ENCODE data around the gene ALAS2.
"Not testable (repeated sequence)": the region's sequence is repeated elsewhere in the genome, so short reads cannot be mapped to it uniquely, and the experiment has no call there.

Gene ALAS2

GRCh38 chrX:55005256-55005655, 25.5 kb downstream of the ALAS2 start:
- H3K9ac ChIP-seq (ENCODE audit: low read length in 2 of 2), result no peak overlapping the region
- H3K9me3 ChIP-seq (ENCODE audit: control insufficient read depth in 2 of 2, low read length in 2 of 2), result no peaks in the 10 kb centered on the region
- H3K4me1 ChIP-seq (ENCODE audit: control insufficient read depth, insufficient read depth, low read length), result peaks cover 6% of the 10 kb centered on the region
- H3K27ac ChIP-seq (ENCODE audit: low read length), result no peak overlapping the region
- H3K27me3 ChIP-seq (ENCODE audit: control insufficient read depth in 1 of 2, insufficient read depth in 2 of 2, low read length in 2 of 2), result peaks cover 0 to 15% of the 10 kb centered on the region in 2 donors
- H3K36me3 ChIP-seq (ENCODE audit: control insufficient read depth in 2 of 2, insufficient read depth in 2 of 2, low read length in 2 of 2), result peaks cover 5 to 20% of the 10 kb centered on the region in 2 donors
- no peak overlapping the region for H3K4me3 ChIP-seq (ENCODE audit: low read length in 2 of 2)

- H3K4me3 ChIP-seq (ENCODE audit: low read length in 2 of 2), result no peak overlapping the region
- H3K9me3 ChIP-seq (ENCODE audit: control insufficient read depth in 2 of 2, low read length in 2 of 2), result no peaks in the 10 kb centered on the region
- H3K27ac ChIP-seq (ENCODE audit: low read length), result no peak overlapping the region
- peaks cover 6% of the 10 kb centered on the region for H3K4me1 ChIP-seq (ENCODE audit: control insufficient read depth, insufficient read depth, low read length)
- peaks cover 0 to 11% of the 10 kb centered on the region in 2 donors for H3K27me3 ChIP-seq (ENCODE audit: control insufficient read depth in 1 of 2, insufficient read depth in 2 of 2, low read length in 2 of 2)
- peaks cover 5 to 20% of the 10 kb centered on the region in 2 donors for H3K36me3 ChIP-seq (ENCODE audit: control insufficient read depth in 2 of 2, insufficient read depth in 2 of 2, low read length in 2 of 2)
- no peak overlapping the region for H3K9ac ChIP-seq (ENCODE audit: low read length in 2 of 2)
Measured at GRCh38 chrX:55004231-55004630, 26.5 kb downstream of the ALAS2 start.

GRCh38 chrX:54999717-55000598, 30.8 kb downstream of the ALAS2 start, which contains the start of gene APEX2:
APEX2 (plus strand) TSS chrX:55000363; CDS start chrX:55000423, 60 bp downstream.
- H3K36me3 ChIP-seq (ENCODE audit: control insufficient read depth in 2 of 2, insufficient read depth in 2 of 2, low read length in 2 of 2), result peaks cover 3 to 13% of the 10 kb centered on the region in 2 donors
- peak within 1 kb of the TSS; percentile 80 for H3K27ac ChIP-seq (ENCODE audit: low read length)
- peaks cover 0 to 8% of the 10 kb centered on the region in 2 donors for H3K27me3 ChIP-seq (ENCODE audit: control insufficient read depth in 1 of 2, insufficient read depth in 2 of 2, low read length in 2 of 2)
- peak within 1 kb of the TSS; percentile 81 for H3K9ac ChIP-seq (ENCODE audit: low read length in 2 of 2)
- no peaks in the 10 kb centered on the region for H3K9me3 ChIP-seq (ENCODE audit: control insufficient read depth in 2 of 2, low read length in 2 of 2)
- H3K4me1 ChIP-seq (ENCODE audit: control insufficient read depth, insufficient read depth, low read length), result peaks cover 4% of the 10 kb centered on the region
- peak within 1 kb of the TSS; percentile 81 to 85 for H3K4me3 ChIP-seq (ENCODE audit: low read length in 2 of 2)

- H3K27me3 ChIP-seq (ENCODE audit: control insufficient read depth in 1 of 2, insufficient read depth in 2 of 2, low read length in 2 of 2), result peaks cover 0 to 12% of the 10 kb centered on the region in 2 donors
- no peak overlapping the region for H3K27ac ChIP-seq (ENCODE audit: low read length)
- no peaks in the 10 kb centered on the region for H3K36me3 ChIP-seq (ENCODE audit: control insufficient read depth in 2 of 2, insufficient read depth in 2 of 2, low read length in 2 of 2)
- no peak overlapping the region for H3K4me3 ChIP-seq (ENCODE audit: low read length in 2 of 2)
- no peaks in the 10 kb centered on the region for H3K4me1 ChIP-seq (ENCODE audit: control insufficient read depth, insufficient read depth, low read length)
- H3K9ac ChIP-seq (ENCODE audit: low read length in 2 of 2), result no peak overlapping the region
- H3K9me3 ChIP-seq (ENCODE audit: control insufficient read depth in 2 of 2, low read length in 2 of 2), result no peaks in the 10 kb centered on the region
Measured at GRCh38 chrX:54995621-54996020, 35.2 kb downstream of the ALAS2 start.

- H3K27ac ChIP-seq (ENCODE audit: low read length), result no peak overlapping the region
Measured at GRCh38 chrX:54994668-54995351, 36.0 kb downstream of the ALAS2 start.

GRCh38 chrX:54994099-54994498, 36.7 kb downstream of the ALAS2 start, which contains the start of gene PFKFB1:
PFKFB1 (minus strand) TSS chrX:54994188; CDS start chrX:54994007, 181 bp downstream.
- no peaks in the 10 kb centered on the region for H3K4me1 ChIP-seq (ENCODE audit: control insufficient read depth, insufficient read depth, low read length)
- H3K27me3 ChIP-seq (ENCODE audit: control insufficient read depth in 1 of 2, insufficient read depth in 2 of 2, low read length in 2 of 2), result peaks cover 0 to 12% of the 10 kb centered on the region in 2 donors
- no peak within 1 kb of the TSS for H3K4me3 ChIP-seq (ENCODE audit: low read length in 2 of 2)
- no peaks in the 10 kb centered on the region for H3K36me3 ChIP-seq (ENCODE audit: control insufficient read depth in 2 of 2, insufficient read depth in 2 of 2, low read length in 2 of 2)
- H3K27ac ChIP-seq (ENCODE audit: low read length), result no peak within 1 kb of the TSS
- H3K9ac ChIP-seq (ENCODE audit: low read length in 2 of 2), result no peak within 1 kb of the TSS
- no peaks in the 10 kb centered on the region for H3K9me3 ChIP-seq (ENCODE audit: control insufficient read depth in 2 of 2, low read length in 2 of 2)

More at GRCh38 chrX:54994668-54995351, 36.0 kb downstream of the ALAS2 start:
- H3K27me3 ChIP-seq (ENCODE audit: control insufficient read depth in 1 of 2, insufficient read depth in 2 of 2, low read length in 2 of 2), result peaks cover 0 to 12% of the 10 kb centered on the region in 2 donors
- no peaks in the 10 kb centered on the region for H3K4me1 ChIP-seq (ENCODE audit: control insufficient read depth, insufficient read depth, low read length)
- no peaks in the 10 kb centered on the region for H3K9me3 ChIP-seq (ENCODE audit: control insufficient read depth in 2 of 2, low read length in 2 of 2)
- no peak overlapping the region for H3K9ac ChIP-seq (ENCODE audit: low read length in 2 of 2)
- no peak overlapping the region for H3K4me3 ChIP-seq (ENCODE audit: low read length in 2 of 2)
- no peaks in the 10 kb centered on the region for H3K36me3 ChIP-seq (ENCODE audit: control insufficient read depth in 2 of 2, insufficient read depth in 2 of 2, low read length in 2 of 2)

- Histone ChIP-seq H3K9me3 (ENCODE audit: control insufficient read depth in 2 of 2, low read length in 2 of 2) (no peaks in the 10 kb centered on the region), H3K27me3 (ENCODE audit: control insufficient read depth in 1 of 2, insufficient read depth in 2 of 2, low read length in 2 of 2) (peaks cover 0 to 12% of the 10 kb centered on the region in 2 donors), H3K4me3 (ENCODE audit: low read length in 2 of 2) (no peak overlapping the region), H3K27ac (ENCODE audit: low read length) (no peak overlapping the region), H3K9ac (ENCODE audit: low read length in 2 of 2) (no peak overlapping the region), H3K36me3 (ENCODE audit: control insufficient read depth in 2 of 2, insufficient read depth in 2 of 2, low read length in 2 of 2) (no peaks in the 10 kb centered on the region), H3K4me1 (ENCODE audit: control insufficient read depth, insufficient read depth, low read length) (no peaks in the 10 kb centered on the region)
Measured at GRCh38 chrX:54992911-54993622, 37.7 kb downstream of the ALAS2 start.

- H3K9me3 ChIP-seq (ENCODE audit: control insufficient read depth in 2 of 2, low read length in 2 of 2), result no peaks in the 10 kb centered on the region
- no peaks in the 10 kb centered on the region for H3K36me3 ChIP-seq (ENCODE audit: control insufficient read depth in 2 of 2, insufficient read depth in 2 of 2, low read length in 2 of 2)
- H3K27me3 ChIP-seq (ENCODE audit: control insufficient read depth in 1 of 2, insufficient read depth in 2 of 2, low read length in 2 of 2), result peaks cover 0 to 12% of the 10 kb centered on the region in 2 donors
- no peak overlapping the region for H3K27ac ChIP-seq (ENCODE audit: low read length)
- no peak overlapping the region for H3K9ac ChIP-seq (ENCODE audit: low read length in 2 of 2)
- no peaks in the 10 kb centered on the region for H3K4me1 ChIP-seq (ENCODE audit: control insufficient read depth, insufficient read depth, low read length)
- no peak overlapping the region for H3K4me3 ChIP-seq (ENCODE audit: low read length in 2 of 2)
Measured at GRCh38 chrX:54991706-54992105, 39.1 kb downstream of the ALAS2 start.

GRCh38 chrX:54983306-54983705, 47.5 kb downstream of the ALAS2 start:
- H3K4me3 ChIP-seq (ENCODE audit: low read length in 2 of 2); H3K27me3 ChIP-seq (ENCODE audit: control insufficient read depth in 1 of 2, insufficient read depth in 2 of 2, low read length in 2 of 2); H3K27ac ChIP-seq (ENCODE audit: low read length); H3K4me1 ChIP-seq (ENCODE audit: control insufficient read depth, insufficient read depth, low read length); H3K36me3 ChIP-seq (ENCODE audit: control insufficient read depth in 2 of 2, insufficient read depth in 2 of 2, low read length in 2 of 2); H3K9me3 ChIP-seq (ENCODE audit: control insufficient read depth in 2 of 2, low read length in 2 of 2); H3K9ac ChIP-seq (ENCODE audit: low read length in 2 of 2): not testable (repeated sequence)

- H3K4me1 ChIP-seq (ENCODE audit: control insufficient read depth, insufficient read depth, low read length), result no peaks in the 10 kb centered on the region
- no peak overlapping the region for H3K4me3 ChIP-seq (ENCODE audit: low read length in 2 of 2)
- peaks cover 0 to 2% of the 10 kb centered on the region in 2 donors for H3K9me3 ChIP-seq (ENCODE audit: control insufficient read depth in 2 of 2, low read length in 2 of 2)
- H3K9ac ChIP-seq (ENCODE audit: low read length in 2 of 2), result no peak overlapping the region
- H3K27me3 ChIP-seq (ENCODE audit: control insufficient read depth in 1 of 2, insufficient read depth in 2 of 2, low read length in 2 of 2), result peaks cover 0 to 6% of the 10 kb centered on the region in 2 donors
- no peaks in the 10 kb centered on the region for H3K36me3 ChIP-seq (ENCODE audit: control insufficient read depth in 2 of 2, insufficient read depth in 2 of 2, low read length in 2 of 2)
- no peak overlapping the region for H3K27ac ChIP-seq (ENCODE audit: low read length)
Measured at GRCh38 chrX:54980334-54980733, 50.4 kb downstream of the ALAS2 start.
